Measurements from ENCODE around the gene OR2T10.
"Not testable (repeated sequence)": the region's sequence is repeated elsewhere in the genome, so short reads cannot be mapped to it uniquely, and the experiment has no call there.

The OR2T10 gene

DNA sequence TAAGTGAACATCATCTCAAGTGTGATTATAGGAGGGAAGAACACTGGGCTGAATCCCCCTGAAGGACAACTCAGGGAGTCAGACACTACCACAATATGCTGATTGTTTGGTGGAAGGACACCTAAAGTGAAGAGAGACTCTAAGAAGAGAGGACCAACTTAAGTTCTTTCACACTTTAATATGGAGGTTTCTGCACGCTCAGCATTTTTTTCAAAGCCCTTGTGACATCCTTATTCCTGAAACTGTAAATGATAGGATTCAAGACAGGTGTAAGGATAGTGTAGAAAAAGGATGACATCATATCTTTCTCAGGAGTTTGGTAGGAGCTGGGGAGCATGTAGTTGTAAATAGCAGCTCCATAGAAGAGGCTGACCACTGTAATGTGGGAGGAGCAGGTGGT, 4.8 kb downstream of the OR2T10 start:
- DNase-seq: no peak

DNA sequence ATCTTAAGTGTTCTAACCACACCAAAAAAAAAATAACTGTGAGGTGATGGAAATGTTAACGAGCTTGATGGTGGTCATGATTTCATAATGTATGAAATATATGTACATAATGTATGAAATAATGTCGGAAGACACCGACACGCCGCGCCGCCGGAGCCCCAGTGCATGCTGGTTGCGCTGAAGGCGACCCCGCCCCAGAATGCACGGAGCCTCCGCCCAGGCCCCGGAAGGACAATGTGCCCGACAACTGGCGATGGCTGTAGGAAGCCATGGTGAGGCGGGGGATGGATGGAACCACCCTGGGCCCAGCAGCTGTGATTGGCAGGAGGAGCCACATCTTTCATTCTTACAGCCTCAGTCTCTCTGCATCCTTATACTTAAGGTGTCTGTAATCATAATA, 7.4 kb downstream of the OR2T10 start:
- no peak for DNase-seq

DNA sequence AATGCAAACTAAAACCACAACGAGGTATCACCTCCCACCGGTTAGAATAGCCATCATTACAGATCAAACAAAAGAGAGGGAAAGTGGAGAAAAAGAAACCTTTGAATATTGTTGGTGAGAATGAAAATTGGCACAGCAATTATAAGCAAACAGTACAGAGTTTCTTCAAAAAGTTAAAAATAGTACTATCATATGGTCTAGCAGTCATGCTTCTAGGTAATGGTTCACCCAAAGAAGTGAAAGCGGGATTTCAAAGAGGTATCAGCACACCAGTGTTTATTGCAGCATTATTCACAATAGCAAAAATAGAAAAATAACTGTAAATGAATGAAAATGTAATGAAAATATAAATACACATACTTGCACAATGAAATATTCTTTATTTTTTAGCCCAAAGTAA, 8.2 kb downstream of the OR2T10 start:
- DNase-seq: no peak

DNA sequence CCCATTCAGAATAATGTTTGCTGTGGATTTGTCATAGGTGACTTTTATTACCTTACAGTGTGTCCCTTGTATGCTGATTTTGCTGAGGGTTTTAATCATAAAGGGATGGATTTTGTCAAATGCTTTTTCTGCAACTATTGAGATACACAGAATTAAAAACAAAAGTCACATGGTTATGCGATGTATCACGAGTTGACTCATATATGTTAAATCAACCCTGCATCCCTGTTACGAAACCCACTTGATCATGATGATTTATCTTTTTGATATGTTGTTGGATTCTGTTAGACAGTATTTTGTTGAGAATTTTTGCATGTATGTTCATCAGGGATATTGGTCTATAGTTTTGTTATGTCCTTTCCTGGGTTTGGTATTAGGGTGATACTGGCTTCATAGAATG, 12.2 kb downstream of the OR2T10 start:
- no peak for DNase-seq

DNA sequence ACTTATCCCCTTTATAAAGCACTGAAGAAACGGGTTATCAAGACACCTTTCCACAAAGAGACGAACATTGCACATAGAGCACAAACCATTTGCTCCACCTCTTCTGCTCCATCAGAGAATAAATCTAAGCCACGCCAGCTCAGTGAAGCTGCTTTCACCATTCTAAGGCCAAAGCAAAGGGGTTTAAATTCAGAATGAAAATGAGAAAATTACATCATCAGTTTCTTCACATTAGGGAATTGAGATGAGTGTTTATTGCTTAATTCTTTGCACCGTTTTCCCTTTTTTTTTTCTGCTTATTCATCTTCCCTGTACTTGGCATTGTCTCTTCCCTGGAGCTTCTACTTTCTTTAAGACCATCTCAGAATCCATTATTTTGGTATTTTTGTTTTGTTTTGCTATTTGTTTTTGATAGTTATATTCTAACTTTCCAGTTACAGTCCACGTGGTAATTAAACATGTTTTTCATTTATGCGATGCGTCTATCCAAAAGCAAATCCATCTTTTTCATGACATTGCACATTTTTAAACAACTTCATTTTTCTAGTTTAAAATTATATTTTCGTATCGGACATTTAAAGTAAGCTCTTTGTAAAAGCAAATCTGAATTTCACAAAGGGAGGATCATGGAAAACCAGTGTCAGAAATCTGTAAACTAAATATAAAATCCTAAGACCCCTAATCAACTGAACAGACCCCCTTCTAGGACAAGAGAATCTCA, 21.1 kb downstream of the OR2T10 start:
- no peak for DNase-seq

DNA sequence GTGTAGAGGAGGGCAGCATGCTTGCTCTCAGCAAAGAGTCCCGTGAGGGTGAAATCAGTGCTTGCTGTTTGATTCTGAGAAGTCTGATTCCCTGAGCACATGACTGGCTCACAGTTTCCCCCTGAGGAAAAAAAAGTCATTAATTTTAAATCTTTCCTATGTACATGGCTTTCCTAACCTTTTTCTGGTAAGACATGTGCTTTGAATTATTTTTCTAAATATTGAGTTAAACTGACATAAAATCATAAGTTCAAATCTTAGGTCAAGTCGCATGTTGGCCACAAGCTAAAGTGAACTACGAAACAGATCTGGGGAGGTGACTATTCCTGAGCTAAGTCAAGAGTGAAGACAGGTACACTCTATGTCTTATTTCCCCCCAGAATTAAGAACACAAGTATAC, 22.8 kb downstream of the OR2T10 start, which contains the start of gene OR2T34:
OR2T34 (minus strand) TSS at position 101 of the 400 bp plus-strand sequence; CDS start at position 101, 0 bp downstream.
- DNase-seq: not testable (repeated sequence)

DNA sequence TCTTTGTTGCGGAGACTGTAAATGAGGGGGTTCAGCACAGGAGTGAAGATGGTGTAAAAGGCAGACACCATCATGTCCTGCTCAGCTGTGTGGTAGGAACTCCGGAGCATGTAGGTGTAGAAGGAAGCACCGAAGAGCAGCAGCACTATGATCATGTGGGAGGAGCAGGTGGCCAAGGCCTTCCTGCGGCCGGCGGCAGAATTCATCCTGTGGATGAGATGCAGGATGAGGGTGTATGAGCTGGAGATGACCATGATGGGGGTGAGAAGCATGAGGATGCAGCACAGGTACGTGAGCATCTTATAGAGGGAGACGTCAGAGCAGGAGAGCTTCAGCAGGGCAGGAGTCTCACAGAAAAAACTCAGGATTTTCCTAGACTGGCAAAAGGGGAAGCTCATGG, 23.6 kb downstream of the OR2T10 start:
- not testable (repeated sequence) for DNase-seq

DNA sequence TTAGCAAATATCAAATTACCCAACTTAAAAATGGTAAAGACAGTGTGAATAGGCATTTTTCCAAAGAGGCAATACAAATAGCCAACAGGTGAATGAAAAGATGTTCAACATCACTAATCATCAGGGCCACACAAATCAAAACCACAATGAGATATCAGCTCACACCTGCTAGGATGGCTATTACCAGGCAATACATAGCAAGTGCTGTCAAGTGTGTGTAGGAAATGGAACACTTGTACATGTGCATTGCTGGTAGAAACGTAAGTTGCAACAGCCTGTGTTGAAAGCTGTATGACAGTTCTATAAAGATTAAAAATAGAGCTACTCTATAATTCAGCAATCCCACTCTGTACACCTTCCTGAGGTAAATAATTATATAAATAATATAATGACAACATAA, 25.5 kb downstream of the OR2T10 start:
- DNase-seq: not testable (repeated sequence)

DNA sequence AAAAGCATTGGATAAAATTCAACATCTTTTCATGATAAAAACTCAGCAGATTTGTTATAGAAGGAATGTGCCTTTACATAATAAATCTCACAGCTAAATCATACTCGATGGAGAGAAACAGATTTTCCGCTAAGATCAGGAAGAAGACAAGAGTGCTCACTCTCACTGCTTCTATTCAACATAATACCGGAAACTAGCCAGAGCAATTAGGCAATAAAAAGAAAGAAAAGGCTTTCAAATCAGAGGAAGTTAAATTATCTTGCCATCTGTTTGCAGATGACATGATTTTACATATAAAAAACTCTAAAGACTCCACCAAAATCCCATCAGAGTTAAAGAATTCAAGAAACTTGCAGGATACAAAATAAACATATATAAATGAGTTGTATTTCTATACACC, 26.7 kb downstream of the OR2T10 start:
- not testable (repeated sequence) for DNase-seq

DNA sequence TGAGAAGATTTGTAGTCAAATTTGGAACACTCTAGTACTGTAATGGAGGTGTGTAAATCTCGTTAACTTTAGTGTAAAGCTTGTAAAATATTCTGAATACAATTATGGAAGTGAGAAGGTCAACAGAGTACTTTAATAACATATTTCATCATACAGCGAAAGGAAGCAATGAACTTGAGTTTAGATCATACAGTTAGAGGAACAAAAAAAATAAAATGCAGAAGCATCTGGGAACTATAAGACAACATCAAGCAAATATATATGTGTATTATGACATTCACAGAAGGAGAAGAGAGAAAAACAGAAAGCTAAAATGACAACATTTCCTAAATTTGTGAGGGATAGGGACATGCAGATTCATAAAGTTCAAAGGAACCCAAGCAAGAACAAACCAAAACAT, 28.5 kb downstream of the OR2T10 start:
- not testable (repeated sequence) for DNase-seq

DNA sequence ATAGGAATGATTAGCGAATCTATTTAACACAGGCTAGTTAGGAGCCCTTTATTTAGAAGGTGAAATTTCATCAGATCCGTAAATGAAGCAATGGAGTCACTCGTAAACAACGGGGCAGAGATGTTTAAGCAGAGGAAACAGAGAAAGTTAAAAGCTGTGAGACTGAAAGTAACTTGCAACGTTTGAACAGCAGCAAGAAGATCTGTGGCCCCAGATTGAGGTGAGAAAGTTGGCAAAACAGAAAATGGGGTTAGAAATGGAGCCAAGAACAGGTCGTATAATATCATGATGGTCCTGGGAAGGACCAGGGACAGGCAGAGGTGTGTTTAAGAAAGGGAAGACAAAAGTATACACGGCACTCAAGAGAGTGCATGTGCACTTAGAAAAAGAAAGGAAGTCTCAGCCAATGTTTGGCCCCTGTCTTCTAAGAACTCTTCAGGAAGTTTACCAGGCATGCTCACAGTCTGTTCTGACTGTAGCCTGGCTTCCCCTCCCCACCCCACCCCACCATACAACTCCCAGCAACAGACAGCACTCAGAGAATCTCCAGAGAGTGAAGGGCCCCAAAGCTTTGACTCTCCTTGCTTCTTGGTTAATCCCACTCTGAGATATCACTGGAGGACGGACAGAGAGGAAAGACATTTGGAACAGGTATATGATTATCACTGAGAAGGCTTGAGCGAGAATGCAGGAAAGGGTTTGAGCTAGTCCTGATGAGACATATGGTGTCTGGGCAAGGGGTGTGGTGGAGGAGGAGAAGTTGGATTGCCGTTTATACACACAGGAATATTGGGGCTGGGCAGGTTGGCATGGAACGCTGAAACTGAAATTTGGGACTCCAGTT, 31.7 kb downstream of the OR2T10 start:
- not testable (repeated sequence) for DNase-seq

DNA sequence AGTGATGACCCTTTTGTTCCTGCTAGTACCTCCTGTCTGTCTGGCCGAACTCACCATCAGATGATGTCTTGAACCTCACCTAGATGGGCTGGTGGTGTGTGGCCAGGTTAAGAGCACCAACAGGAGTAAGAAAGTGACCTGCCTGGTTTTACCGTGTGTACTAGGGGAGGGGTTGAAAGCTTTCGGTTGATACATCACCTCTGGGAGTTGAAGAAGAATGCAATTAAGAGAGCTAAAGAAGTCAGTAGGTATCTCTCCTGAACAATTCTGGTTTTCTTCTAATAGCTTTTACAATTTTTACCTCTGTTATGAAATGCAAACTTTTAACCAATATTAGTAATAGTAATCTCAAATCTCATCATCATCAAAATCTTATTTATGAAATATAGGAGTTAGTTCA, 34.8 kb downstream of the OR2T10 start, which contains the start of gene OR2T29:
OR2T29 (minus strand) TSS at position 101 of the 400 bp plus-strand sequence. CDS start 3,281 bp downstream, outside the sequence.
- not testable (repeated sequence) for DNase-seq

DNA sequence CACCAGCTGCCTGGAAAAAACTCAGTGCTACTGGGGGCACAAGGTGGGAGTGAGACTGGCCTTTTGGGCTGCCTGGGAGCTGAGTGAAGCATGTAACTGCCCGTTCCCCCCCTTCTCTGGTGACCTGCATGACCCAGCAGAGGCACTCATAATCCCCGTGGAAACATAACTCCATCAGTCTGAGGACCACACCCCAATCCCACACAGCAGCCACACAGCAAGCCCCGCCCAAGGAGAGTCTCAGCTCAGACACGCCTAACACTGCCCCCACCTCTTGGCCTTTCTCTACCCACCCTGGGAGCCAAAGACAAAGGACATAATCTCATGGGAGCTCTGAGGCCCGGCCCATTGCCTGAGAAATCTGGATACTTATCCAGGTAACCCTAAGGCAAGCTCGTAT, 46.5 kb downstream of the OR2T10 start:
- DNase-seq: not testable (repeated sequence)

DNA sequence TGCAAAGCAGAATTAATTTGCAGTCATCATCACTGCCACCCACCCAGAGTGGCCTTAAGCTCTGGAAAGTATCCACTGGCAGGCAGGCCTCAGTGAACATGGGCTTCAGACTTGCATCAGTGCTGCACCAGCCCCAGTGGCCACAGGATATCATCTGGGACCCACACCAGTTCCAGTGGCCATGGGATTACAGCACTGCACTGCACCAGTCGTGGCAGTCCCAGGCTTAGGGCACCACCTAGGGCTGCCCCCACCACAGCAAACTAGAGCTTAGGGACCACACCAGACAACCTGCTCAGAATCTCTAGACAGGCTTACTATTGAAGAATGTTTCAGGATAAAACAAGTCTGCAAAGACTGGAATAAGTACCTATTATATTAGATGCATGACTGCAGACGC, 50.1 kb downstream of the OR2T10 start:
- DNase-seq: not testable (repeated sequence)

Data from NCI-H510A (cell line).